22Rv1 (cell line): ENCODE results near the gene SLC34A3.

Experiments used
- H3K27ac ChIP-seq: fragments of 450-650 bp; 2 replicates; pipeline ENCODE4 v1.5.1; 2017
- ZFX ChIP-seq: fragments of 450-650 bp; IDR thresholded peaks from 2 replicates; pipeline ENCODE4 v1.6.1; 2017; ENCODE audit warnings: antibody characterized with exemption, borderline replicate concordance
- TF ChIP-seq, protein P1 (sequence below): fragments of 450-650 bp; IDR thresholded peaks from 2 replicates; pipeline ENCODE4 v1.5.1; 2017; ENCODE audit warnings: mild to moderate bottlenecking

The SLC34A3 gene

DNA sequence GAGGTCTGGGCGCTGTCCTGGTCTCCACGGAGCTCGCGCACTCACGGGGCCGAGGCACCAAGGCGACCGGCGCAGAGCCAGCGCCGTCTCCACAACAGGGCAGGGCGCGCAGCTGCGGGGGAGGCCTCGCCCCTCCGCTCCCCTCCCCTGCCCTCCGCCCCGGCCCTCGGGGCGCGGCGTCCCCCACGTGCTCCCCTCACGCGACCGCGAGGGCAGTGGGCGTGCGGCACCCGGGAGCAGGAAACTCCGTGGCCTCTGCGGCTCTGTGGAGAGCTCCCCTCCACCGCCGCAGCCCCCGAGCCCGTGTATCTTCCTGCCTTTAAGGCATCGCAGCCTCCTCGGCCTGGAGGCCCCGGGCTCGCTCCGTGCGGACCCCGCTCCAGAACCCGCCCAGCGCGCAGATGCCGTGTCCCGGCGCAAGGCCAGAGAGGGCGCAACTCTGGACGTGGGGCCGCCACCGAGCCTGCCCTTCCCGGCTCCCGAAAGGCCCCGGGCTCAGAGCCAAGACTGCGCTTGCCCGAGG is 9.7 kb downstream of the SLC34A3 start:
- peak overlapping the region; percentile 97 for H3K27ac ChIP-seq
- TF ChIP-seq ZFX, result no peak
- TF ChIP-seq, protein P1, sequence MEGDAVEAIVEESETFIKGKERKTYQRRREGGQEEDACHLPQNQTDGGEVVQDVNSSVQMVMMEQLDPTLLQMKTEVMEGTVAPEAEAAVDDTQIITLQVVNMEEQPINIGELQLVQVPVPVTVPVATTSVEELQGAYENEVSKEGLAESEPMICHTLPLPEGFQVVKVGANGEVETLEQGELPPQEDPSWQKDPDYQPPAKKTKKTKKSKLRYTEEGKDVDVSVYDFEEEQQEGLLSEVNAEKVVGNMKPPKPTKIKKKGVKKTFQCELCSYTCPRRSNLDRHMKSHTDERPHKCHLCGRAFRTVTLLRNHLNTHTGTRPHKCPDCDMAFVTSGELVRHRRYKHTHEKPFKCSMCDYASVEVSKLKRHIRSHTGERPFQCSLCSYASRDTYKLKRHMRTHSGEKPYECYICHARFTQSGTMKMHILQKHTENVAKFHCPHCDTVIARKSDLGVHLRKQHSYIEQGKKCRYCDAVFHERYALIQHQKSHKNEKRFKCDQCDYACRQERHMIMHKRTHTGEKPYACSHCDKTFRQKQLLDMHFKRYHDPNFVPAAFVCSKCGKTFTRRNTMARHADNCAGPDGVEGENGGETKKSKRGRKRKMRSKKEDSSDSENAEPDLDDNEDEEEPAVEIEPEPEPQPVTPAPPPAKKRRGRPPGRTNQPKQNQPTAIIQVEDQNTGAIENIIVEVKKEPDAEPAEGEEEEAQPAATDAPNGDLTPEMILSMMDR, result no peak; the same call in 1 of the 2 replicates

DNA sequence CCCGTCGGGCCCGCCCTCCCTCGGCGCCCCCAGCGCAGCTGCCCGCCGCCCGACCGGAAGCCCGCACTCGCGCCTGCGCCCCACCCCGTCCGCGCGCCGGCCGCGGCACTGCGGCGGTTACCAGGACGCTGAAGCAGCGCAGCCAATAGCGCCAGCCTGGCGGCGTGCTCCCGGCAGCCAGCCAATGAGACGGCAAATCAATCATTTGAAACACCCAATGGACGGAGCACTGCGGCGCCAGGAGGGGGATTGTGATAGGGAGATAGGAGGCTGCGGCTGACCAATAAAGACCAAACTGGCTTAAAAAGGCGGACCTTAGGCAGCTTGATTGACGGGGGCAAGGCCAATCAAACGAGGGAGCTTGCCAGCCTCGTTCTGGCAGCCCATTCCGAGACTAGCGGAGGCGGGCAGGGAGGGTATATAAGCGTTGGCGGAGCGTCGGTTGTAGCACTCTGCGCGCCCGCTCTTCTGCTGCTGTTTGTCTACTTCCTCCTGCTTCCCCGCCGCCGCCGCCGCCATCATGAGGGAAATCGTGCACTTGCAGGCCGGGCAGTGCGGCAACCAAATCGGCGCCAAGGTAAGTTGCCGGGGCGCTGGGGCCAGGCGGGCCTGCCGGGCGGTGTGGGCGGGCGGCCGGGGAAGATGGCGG is 10.3 kb downstream of the SLC34A3 start, which contains the start of gene TUBB4B:
TSS of gene TUBB4B (plus strand) at position 447 of the 649 bp plus-strand sequence. CDS start at position 521, 74 bp downstream.
- H3K27ac ChIP-seq, result peak within 1 kb of the TSS; percentile 97

DNA sequence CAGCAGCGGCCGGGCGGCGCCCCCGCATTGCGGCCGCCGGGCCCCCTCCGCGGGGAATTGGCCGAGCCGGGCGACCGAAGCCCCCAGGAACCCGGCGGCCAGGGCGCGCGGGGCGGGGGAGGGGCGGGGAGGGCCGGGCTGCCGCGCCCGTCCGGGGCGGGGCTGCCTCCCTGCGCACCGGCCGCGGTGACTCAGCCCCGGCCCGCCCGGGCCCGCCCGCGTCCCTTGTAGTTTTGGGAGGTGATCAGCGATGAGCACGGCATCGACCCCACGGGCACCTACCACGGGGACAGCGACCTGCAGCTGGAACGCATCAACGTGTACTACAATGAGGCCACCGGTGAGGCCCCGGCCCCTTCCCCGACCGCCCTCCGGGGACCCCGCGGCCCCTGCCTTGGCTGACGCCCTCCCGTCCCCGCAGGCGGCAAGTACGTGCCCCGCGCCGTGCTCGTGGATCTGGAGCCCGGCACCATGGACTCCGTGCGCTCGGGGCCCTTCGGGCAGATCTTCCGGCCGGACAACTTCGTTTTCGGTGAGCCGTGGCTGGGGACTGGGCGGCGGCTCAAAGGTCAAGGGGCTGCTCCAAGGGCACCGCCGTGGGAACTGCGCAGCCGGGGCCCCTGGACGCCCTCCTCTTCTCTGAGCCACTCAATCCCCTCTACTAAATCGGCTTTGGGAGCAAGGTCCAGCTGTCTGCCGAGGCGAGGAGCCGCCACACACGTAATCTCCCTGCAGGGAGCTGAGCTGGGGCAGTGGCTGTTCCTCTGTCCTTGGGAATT is 11.0 kb downstream of the SLC34A3 start:
- peak overlapping the region; percentile 97 for H3K27ac ChIP-seq
- TF ChIP-seq, protein P1, result no peak
- TF ChIP-seq ZFX, result no peak

More for the DNA sequence above, 10.3 kb downstream of the SLC34A3 start, which contains the start of gene TUBB4B:
- no peak for TF ChIP-seq ZFX

DNA sequence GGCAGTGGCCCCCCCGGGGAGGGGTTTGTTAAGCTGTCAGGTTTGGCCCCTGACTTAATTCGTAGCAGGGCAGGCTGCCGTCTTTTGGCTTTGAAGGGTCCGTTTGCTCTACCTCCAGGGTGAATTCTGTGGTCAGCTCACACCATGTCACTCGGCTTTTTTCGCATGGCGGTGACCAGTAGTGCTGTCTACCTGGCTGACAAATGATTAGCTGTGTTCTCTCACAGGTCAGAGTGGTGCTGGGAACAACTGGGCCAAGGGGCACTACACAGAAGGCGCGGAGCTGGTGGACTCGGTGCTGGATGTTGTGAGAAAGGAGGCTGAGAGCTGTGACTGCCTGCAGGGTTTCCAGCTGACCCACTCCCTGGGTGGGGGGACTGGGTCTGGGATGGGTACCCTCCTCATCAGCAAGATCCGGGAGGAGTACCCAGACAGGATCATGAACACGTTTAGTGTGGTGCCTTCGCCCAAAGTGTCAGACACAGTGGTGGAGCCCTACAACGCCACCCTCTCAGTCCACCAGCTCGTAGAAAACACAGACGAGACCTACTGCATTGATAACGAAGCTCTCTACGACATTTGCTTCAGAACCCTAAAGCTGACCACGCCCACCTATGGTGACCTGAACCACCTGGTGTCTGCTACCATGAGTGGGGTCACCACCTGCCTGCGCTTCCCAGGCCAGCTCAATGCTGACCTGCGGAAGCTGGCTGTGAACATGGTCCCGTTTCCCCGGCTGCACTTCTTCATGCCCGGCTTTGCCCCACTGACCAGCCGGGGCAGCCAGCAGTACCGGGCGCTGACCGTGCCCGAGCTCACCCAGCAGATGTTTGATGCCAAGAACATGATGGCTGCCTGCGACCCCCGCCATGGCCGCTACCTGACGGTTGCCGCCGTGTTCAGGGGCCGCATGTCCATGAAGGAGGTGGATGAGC is 11.8 kb downstream of the SLC34A3 start:
- H3K27ac ChIP-seq, result peak overlapping the region; percentile 97
- TF ChIP-seq, protein P1, result no peak
- no peak for TF ChIP-seq ZFX

DNA sequence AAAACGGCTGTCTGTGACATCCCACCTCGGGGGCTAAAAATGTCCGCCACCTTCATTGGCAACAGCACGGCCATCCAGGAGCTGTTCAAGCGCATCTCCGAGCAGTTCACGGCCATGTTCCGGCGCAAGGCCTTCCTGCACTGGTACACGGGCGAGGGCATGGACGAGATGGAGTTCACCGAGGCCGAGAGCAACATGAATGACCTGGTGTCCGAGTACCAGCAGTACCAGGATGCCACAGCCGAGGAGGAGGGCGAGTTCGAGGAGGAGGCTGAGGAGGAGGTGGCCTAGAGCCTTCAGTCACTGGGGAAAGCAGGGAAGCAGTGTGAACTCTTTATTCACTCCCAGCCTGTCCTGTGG is 12.5 kb downstream of the SLC34A3 start:
- peak overlapping the region; percentile 97 for H3K27ac ChIP-seq

DNA sequence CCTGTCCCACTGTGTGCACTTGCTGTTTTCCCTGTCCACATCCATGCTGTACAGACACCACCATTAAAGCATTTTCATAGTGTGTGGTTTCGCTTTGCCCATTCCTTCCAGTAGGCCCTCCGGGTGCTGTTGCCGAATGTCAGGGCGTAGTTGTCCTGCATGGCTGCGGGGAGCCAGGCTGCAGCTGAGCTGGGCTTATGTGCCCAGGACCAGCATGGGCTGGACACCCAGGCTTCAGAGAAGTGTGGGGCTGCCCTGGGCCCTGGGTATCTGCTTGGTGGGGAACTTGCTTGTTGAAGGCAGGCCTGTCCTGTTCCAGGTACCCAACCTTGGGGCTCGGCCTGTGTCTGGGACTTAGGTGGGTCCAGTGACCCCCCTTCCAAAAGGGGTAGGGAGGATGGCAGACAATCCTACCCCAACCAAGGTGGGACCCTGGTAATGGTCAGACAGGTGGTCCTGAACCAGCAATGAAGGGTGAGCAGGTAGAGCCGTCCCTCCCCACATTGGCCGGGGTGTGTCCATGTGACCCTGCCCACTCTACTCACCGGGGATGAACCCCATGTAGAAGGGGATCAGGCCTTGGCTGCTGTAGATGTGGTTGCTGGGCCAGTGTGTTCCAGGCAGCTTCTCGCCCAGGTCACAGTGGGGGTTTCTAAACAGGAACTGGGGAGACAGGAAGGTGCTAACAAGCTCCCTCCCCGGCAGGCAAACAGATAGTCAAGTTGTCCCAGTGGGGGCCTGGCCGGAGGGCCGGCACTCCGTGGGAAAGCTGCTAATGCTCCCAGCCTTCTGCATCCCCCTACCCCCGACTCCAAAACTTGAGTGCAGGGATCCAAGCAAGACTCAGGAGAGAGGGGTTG is 13.2 kb downstream of the SLC34A3 start:
- peak overlapping the region; percentile 97 for H3K27ac ChIP-seq
- TF ChIP-seq ZFX, result no peak
- TF ChIP-seq, protein P1, result no peak

DNA sequence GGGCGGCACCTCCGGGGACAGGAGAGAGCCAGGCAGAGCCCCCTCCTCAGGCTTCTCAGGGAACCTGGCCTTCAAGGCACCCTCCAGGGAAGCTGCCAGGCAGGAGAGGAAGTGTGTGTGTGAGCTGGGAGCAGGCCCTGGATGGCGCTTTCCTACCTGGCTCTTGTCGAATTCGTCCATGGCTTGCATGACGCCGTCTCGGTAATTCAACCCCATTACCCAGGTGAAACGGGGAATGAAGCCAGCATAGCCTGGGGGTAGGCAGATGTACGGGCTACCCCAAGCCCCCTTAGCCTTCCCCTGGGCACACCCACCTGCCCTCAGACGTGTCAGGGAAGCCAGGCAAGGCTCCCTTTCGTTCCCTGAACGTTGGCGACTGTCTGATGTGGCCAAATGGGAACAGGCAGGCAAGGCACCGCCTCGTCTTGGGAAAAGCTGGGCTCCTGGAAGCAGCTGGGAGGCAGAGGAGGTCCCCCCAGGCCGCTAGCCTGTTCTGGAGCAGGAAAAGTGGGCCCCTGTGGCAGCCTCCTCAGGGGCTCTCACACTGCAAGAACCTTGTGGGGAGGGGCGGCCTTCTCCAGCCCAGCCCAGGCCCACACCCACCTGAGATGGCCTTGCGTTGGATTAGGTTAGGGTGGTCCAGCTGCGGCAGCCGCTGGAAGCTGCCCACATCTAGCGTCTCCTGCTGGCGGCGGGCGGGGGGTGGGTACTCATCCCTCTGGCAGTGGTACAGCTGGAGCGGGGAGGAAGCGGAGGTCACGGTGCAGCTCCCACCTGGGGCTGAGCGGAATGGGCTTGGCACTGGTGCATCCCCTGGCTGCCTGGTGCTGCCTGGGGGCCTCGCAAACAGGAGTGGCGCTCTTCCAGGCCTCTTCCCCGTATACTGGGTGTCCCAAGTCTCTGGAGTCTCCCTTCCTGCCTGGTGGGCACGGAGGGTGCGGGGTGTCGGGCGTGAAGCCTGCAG is 14.1 kb downstream of the SLC34A3 start:
- H3K27ac ChIP-seq, result peak overlapping the region; percentile 97

More for the DNA sequence above, 14.1 kb downstream of the SLC34A3 start:
- TF ChIP-seq, protein P1, result no peak
- TF ChIP-seq ZFX, result no peak
